ENCODE data around the gene TADA3. TPM values are rescaled to one million over a fixed set of nuclear protein-coding genes. Genes with fewer than 3 reads are reported as not detected.

Gene TADA3
- total and polyA plus RNA-seq, 2 of the 4 experiments (the other 2 are of a cell fraction) = 68.0 to 83.0 TPM

DNA sequence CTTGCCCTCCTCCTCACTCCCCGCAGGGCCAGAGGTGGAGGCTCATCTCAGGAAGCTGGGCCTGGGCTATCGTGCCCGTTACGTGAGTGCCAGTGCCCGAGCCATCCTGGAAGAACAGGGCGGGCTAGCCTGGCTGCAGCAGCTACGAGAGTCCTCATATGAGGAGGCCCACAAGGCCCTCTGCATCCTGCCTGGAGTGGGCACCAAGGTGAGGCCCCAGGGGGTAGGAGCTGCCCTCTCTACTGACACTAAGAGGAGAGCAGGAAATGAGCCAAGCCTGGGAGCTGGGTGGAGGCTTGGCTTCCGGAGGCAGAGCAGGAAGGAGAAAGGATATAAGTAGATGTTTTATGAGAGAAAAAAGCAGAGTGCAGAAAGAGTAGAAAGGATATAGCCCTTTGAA is 37.6 kb downstream of the TADA3 start:
- Histone ChIP-seq H3K27me3 (ENCODE audit: control insufficient read depth, insufficient read depth, low read length) (no peaks in the 10 kb centered on the region), H2BK5ac (ENCODE audit: low read depth, low read length, poor library complexity, severe bottlenecking) (no peak overlapping the region), H4K91ac (ENCODE audit: insufficient read depth, low read depth, low read length) (no peak overlapping the region), H4K20me1 (ENCODE audit: insufficient read depth, low read length) (no peaks in the 10 kb centered on the region), H2BK20ac (ENCODE audit: low read depth, low read length) (no peak overlapping the region), H3K4me3 (ENCODE audit: insufficient read depth, low read depth, low read length) (no peak overlapping the region), H3K4ac (ENCODE audit: low read depth, low read length) (no peak overlapping the region), H3K79me1 (ENCODE audit: low read depth in 1 of 2, low read length in 2 of 2) (peaks cover 13 to 25% of the 10 kb centered on the region in 2 experiments), H2AK5ac (ENCODE audit: low read depth, low read length) (no peak overlapping the region), H3K23ac (ENCODE audit: low read depth, low read length) (no peak overlapping the region), H2AK9ac (replicated peaks; ENCODE audit: low read depth, low read length, poor library complexity) (peak overlapping the region; percentile 7), H3K36me3 (ENCODE audit: control insufficient read depth, insufficient read depth, low read length) (peaks cover 40% of the 10 kb centered on the region), H3K9me3 (ENCODE audit: control insufficient read depth, insufficient read depth, low read length) (no peaks in the 10 kb centered on the region), H3K9me1 (ENCODE audit: insufficient read depth, low read length) (peaks cover 9% of the 10 kb centered on the region; the same call in 1 of the 2 replicates), H4K8ac (ENCODE audit: low read depth in 2 of 2, low read length in 2 of 2) (no peak overlapping the region), H3K14ac (replicated peaks; ENCODE audit: low read depth, low read length) (no peak overlapping the region), H2BK15ac (ENCODE audit: low read depth, low read length) (no peak overlapping the region), H3K56ac (ENCODE audit: extremely low read depth, insufficient read depth, low read length) (no peak overlapping the region), H2BK120ac (ENCODE audit: low read depth, low read length) (no peak overlapping the region), H3K4me2 (ENCODE audit: low read depth, low read length) (no peak overlapping the region), H3K9ac (ENCODE audit: low read depth, low read length) (no peak overlapping the region), H3K27ac (ENCODE audit: insufficient read depth, low read length) (no peak overlapping the region), H3K4me1 (ENCODE audit: control insufficient read depth, insufficient read depth, low read length) (peaks cover 4% of the 10 kb centered on the region), H4K5ac (ENCODE audit: low read depth, low read length) (no peak overlapping the region), H3K18ac (ENCODE audit: low read depth, low read length) (no peak overlapping the region), H2AFZ (replicated peaks; ENCODE audit: low read length, poor library complexity) (no peak overlapping the region)
- dilution Hi-C loops (cut with HindIII; ENCODE audit: low sequenced_read_pairs, unreplicated experiment) (no loop called here), intact Hi-C loops (cut with micrococcal nuclease) (no loop called here), in situ Hi-C loops (cut with MboI; ENCODE audit: low sequenced_read_pairs) (no loop called here)
- TF ChIP-seq MXI1 (IDR thresholded peaks at IDR 0.05; ENCODE audit: borderline replicate concordance, low read depth, low read length) (no peak), SMC3 (IDR thresholded peaks at IDR 0.05; ENCODE audit: low read depth, low read length) (no peak), RCOR1 (IDR thresholded peaks at IDR 0.05; ENCODE audit: insufficient replicate concordance, low read length) (no peak), BHLHE40 (IDR thresholded peaks at IDR 0.05; ENCODE audit: low read depth, low read length) (no peak), MAFK (IDR thresholded peaks at IDR 0.05; ENCODE audit: low read depth, low read length) (no peak), CEBPB (IDR thresholded peaks at IDR 0.05; ENCODE audit: low read depth, low read length) (no peak), MAZ (IDR thresholded peaks at IDR 0.05; ENCODE audit: borderline replicate concordance, low read depth, low read length) (no peak), CHD1 (IDR thresholded peaks at IDR 0.05; ENCODE audit: low read depth, low read length) (no peak), RFX5 (IDR thresholded peaks at IDR 0.05; ENCODE audit: low read depth, low read length) (no peak), POLR2A (IDR thresholded peaks at IDR 0.05; ENCODE audit: low read depth, low read length) (no peak), NFE2L2 (IDR thresholded peaks at IDR 0.05; ENCODE audit: low read depth, low read length) (no peak), FOS (IDR thresholded peaks at IDR 0.05; ENCODE audit: low read depth, low read length) (no peak), RAD21 (IDR thresholded peaks at IDR 0.05; ENCODE audit: low read length) (no peak)
- TF ChIP-seq, protein P1, sequence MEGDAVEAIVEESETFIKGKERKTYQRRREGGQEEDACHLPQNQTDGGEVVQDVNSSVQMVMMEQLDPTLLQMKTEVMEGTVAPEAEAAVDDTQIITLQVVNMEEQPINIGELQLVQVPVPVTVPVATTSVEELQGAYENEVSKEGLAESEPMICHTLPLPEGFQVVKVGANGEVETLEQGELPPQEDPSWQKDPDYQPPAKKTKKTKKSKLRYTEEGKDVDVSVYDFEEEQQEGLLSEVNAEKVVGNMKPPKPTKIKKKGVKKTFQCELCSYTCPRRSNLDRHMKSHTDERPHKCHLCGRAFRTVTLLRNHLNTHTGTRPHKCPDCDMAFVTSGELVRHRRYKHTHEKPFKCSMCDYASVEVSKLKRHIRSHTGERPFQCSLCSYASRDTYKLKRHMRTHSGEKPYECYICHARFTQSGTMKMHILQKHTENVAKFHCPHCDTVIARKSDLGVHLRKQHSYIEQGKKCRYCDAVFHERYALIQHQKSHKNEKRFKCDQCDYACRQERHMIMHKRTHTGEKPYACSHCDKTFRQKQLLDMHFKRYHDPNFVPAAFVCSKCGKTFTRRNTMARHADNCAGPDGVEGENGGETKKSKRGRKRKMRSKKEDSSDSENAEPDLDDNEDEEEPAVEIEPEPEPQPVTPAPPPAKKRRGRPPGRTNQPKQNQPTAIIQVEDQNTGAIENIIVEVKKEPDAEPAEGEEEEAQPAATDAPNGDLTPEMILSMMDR (conservative IDR thresholded peaks at IDR 0.05; ENCODE audit: low read depth, low read length) = no peak
- TF ChIP-seq, protein P2, sequence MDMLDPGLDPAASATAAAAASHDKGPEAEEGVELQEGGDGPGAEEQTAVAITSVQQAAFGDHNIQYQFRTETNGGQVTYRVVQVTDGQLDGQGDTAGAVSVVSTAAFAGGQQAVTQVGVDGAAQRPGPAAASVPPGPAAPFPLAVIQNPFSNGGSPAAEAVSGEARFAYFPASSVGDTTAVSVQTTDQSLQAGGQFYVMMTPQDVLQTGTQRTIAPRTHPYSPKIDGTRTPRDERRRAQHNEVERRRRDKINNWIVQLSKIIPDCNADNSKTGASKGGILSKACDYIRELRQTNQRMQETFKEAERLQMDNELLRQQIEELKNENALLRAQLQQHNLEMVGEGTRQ (IDR thresholded peaks at IDR 0.05; ENCODE audit: low read depth, low read length) = no peak
- TF ChIP-seq, protein P3, sequence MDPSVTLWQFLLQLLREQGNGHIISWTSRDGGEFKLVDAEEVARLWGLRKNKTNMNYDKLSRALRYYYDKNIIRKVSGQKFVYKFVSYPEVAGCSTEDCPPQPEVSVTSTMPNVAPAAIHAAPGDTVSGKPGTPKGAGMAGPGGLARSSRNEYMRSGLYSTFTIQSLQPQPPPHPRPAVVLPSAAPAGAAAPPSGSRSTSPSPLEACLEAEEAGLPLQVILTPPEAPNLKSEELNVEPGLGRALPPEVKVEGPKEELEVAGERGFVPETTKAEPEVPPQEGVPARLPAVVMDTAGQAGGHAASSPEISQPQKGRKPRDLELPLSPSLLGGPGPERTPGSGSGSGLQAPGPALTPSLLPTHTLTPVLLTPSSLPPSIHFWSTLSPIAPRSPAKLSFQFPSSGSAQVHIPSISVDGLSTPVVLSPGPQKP (IDR thresholded peaks at IDR 0.05; ENCODE audit: borderline replicate concordance, low read depth, low read length) = no peak
- 97% methylated on average over 6 of the region's 8 CpGs; no CpG with 5 or more reads in 1 of the 2 experiments for WGBS, 2 experiments (ENCODE audit: extremely low coverage in 2 of 2, insufficient read length in 1 of 2)
- ChIA-PET CTCF (no interaction called here), POLR2A (ENCODE audit: unreplicated experiment) (no interaction called here)
- DNase-seq (no peak), ATAC-seq (ENCODE audit: low read depth) (no peak)
- no TSS peak for BruUV-seq (replicated peaks)

Measured in IMR-90 (cell line).